MCF 10A (cell line): ENCODE data around the gene INSC. TPM values are rescaled to one million over a fixed set of nuclear protein-coding genes. Genes with fewer than 3 reads are reported as not detected.

ENCODE experiments used
- BruUV-seq: library from RNA; stranded (reverse); fragments of 400-500 nt; replicated peaks from 2 replicates; lab custom pipeline; 2021; lab: Mats Ljungman, UMichigan
- CTCF ChIA-PET: fragments of 300-600 bp; sonication (Branson Sonifier 250); formaldehyde crosslinking; extraction: SDS; loops from one replicate; lab custom pipeline; 2021; ENCODE audit warnings: antibody characterized with exemption, inconsistent platforms; lab: Yijun Ruan, JAX
- POLR2A ChIA-PET: fragments of 300-600, 350-650 bp; sonication (Branson Sonifier 250); formaldehyde crosslinking; extraction: SDS; loops from one replicate; lab custom pipeline; 2020; ENCODE audit warnings: antibody characterized with exemption, inconsistent platforms; lab: Yijun Ruan, JAX
- DNase-seq: peaks from one replicate; pipeline ENCODE4 v3.0.0-alpha.2; 2018; ENCODE audit not compliant: unreplicated experiment
- H3K27ac Mint-ChIP-seq: one replicate; pipeline ENCODE4 v1.8.0; 2022; ENCODE audit warnings: mild to moderate bottlenecking, low read depth, mixed read lengths; ENCODE audit not compliant: unreplicated experiment
- H3K27me3 Mint-ChIP-seq: one replicate; pipeline ENCODE4 v1.8.0; 2022; ENCODE audit warnings: mixed read lengths; ENCODE audit not compliant: insufficient read depth, unreplicated experiment
- H3K36me3 Mint-ChIP-seq: one replicate; pipeline ENCODE4 v1.8.0; 2022; ENCODE audit warnings: mild to moderate bottlenecking, moderate library complexity, mixed read lengths; ENCODE audit not compliant: insufficient read depth, unreplicated experiment
- H3K4me1 Mint-ChIP-seq: one replicate; pipeline ENCODE4 v1.8.0; 2022; ENCODE audit warnings: mixed read lengths; ENCODE audit not compliant: insufficient read depth, unreplicated experiment
- H3K4me3 Mint-ChIP-seq: one replicate; pipeline ENCODE4 v1.8.0; 2022; ENCODE audit warnings: mild to moderate bottlenecking, moderate library complexity, mixed read lengths; ENCODE audit not compliant: unreplicated experiment
- H3K9me3 Mint-ChIP-seq: one replicate; pipeline ENCODE4 v1.8.0; 2022; ENCODE audit warnings: mixed read lengths; ENCODE audit not compliant: unreplicated experiment
- CTCF ChIP-seq: fragments of 200-600 bp; IDR thresholded peaks from one replicate; pipeline ENCODE4 v1.8.0; 2022; ENCODE audit warnings: antibody characterized with exemption, mild to moderate bottlenecking; ENCODE audit not compliant: unreplicated experiment
- intact Hi-C: fragments of 100-400 bp; cut with micrococcal nuclease; formaldehyde crosslinking; loops from 2 replicates; pipeline ENCODE4 v1.14.1; 2022
- total RNA-seq: library from RNA; stranded (reverse); gene quantifications from 2 replicates; pipeline ENCODE4 v1.2.3, GENCODE V29; 2022

INSC gene
- total RNA-seq, 1 experiment from 2014 or later, result 5.8 TPM

- peaks cover 6% of the 10 kb centered on the region for H3K4me1 Mint-ChIP-seq
- no peak overlapping the region for H3K27ac Mint-ChIP-seq
- no TSS peak for BruUV-seq
- no peak for TF ChIP-seq CTCF
- intact Hi-C loops, result loop anchor here (1.0 to 2.0 kb wide), 6 partner anchors 22 to 284 kb away; no protein-coding TSS in a partner anchor
- H3K4me3 Mint-ChIP-seq, result no peak overlapping the region
- no peaks in the 10 kb centered on the region for H3K36me3 Mint-ChIP-seq
- POLR2A ChIA-PET, result interaction anchor here (0.7 to 2.3 kb wide), 2 partner anchors 166 to 285 kb away, joined by 3 to 16 read pairs; no protein-coding TSS in a partner anchor
- H3K9me3 Mint-ChIP-seq, result no peaks in the 10 kb centered on the region
- no peaks in the 10 kb centered on the region for H3K27me3 Mint-ChIP-seq
- CTCF ChIA-PET, result interaction anchor here (0.6 to 10.2 kb wide), 64 partner anchors 9 to 1573 kb away, joined by 3 to 292 read pairs (median 4); no protein-coding TSS in a partner anchor
- DNase-seq, result no peak
These were observed 39.6 kb upstream of the INSC start for GRCh38 chr11:15075162-15075526.

GRCh38 chr11:15091175-15091574 is 23.5 kb upstream of the INSC start:
- CTCF ChIA-PET, result interaction anchor here (0.7 to 3.7 kb wide), 6 partner anchors 9 to 182 kb away, joined by 3 to 29 read pairs (median 10); no protein-coding TSS in a partner anchor
- intact Hi-C loops, result no loop called here
- no peak for TF ChIP-seq CTCF

GRCh38 chr11:15091625-15092024 is 23.1 kb upstream of the INSC start:
- H3K9me3 Mint-ChIP-seq, result peaks cover 10% of the 10 kb centered on the region
- BruUV-seq, result no TSS peak

More at GRCh38 chr11:15091175-15091574, 23.5 kb upstream of the INSC start:
- Mint-ChIP-seq H3K36me3 (no peaks in the 10 kb centered on the region), H3K27me3 (no peaks in the 10 kb centered on the region), H3K27ac (no peak overlapping the region), H3K4me3 (no peak overlapping the region), H3K9me3 (peaks cover 10% of the 10 kb centered on the region), H3K4me1 (peaks cover 8% of the 10 kb centered on the region)
- no TSS peak for BruUV-seq
- POLR2A ChIA-PET, result interaction anchor here (0.6 kb wide), 1 partner anchor 791 kb away, joined by 3 read pairs; no protein-coding TSS in a partner anchor
- no peak for DNase-seq

More at GRCh38 chr11:15091625-15092024, 23.1 kb upstream of the INSC start:
- Mint-ChIP-seq H3K27me3 (no peaks in the 10 kb centered on the region), H3K4me1 (peaks cover 12% of the 10 kb centered on the region), H3K36me3 (no peaks in the 10 kb centered on the region), H3K27ac (no peak overlapping the region), H3K4me3 (no peak overlapping the region)
- POLR2A ChIA-PET, result no interaction called here
- intact Hi-C loops, result no loop called here
- no peak for DNase-seq
- CTCF ChIA-PET, result interaction anchor here (0.7 to 3.7 kb wide), 7 partner anchors 9 to 183 kb away, joined by 3 to 29 read pairs (median 9); no protein-coding TSS in a partner anchor
- no peak for TF ChIP-seq CTCF
